Head of caudate nucleus (tissue), 42 donors: ENCODE data around the gene PLEKHM1.
"Not testable (repeated sequence)": the region's sequence is repeated elsewhere in the genome, so short reads cannot be mapped to it uniquely, and the experiment has no call there.

Experiments used
- DNase-seq, 42 donors: peaks; one replicate each; pipeline versions ENCODE4 v3.0.0 to v3.0.0-alpha.2; 2020 to 2021; ENCODE audit warnings: mixed read lengths in 7 of 42
- intact Hi-C: fragments of 100-400 bp; cut with DNase I; formaldehyde crosslinking; loops from one replicate; pipeline ENCODE4 v1.15.0; 2022

PLEKHM1 gene

GRCh38 chr17:45490615-45491433, at the start of gene PLEKHM1:
TSS of gene PLEKHM1 (minus strand) at chr17:45490721. CDS start at chr17:45482484, 8,237 bp downstream.
- DNase-seq, result peak; percentile 71 to 94 (median 88)
- intact Hi-C loops, result not testable (repeated sequence)

DNA sequence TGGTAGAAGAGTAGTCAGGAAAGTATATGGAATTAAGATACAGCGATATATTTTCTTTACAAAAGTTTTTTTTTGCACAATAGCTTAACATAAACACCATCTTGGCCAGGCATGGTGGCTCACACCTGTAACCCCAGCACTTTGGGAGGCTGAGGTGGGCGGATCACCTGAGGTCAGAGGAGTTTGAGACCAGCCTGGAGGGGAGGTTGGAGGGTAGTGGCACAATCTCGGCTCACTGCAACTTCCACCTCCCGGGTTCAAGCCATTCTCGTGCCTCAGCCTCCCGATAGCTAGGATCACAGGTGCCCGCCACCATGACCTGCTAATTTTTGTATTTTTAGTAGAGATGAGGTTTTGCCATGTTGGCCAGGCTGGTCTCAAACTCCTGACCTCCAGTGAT, 47.6 kb upstream of the PLEKHM1 start:
- DNase-seq, result peak in 1 of 42 donors; percentile 20
- intact Hi-C loops, result not testable (repeated sequence)

- DNase-seq, intact Hi-C loops: not testable (repeated sequence)
Measured at GRCh38 chr17:45506072-45506471, 15.6 kb upstream of the PLEKHM1 start.

DNA sequence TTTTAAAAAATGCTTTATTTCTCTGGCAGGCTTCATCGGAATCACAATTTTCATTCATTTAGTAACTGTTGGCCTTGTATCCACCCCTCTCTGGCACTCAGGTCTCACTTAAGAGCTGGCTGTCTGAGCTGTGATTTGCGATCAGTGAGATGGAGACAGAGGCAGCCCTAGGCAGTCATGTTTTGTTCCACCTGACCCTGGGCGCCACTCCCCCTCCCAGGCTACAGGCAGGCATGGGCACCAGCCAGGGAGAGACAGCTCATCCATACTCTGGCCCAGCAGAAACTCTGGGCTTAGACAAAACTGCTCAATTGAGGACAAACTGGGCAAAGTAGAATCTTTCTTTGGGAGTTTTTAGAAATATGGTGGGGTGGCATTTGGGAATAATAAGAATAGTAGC, 14.7 kb upstream of the PLEKHM1 start:
- intact Hi-C loops, DNase-seq: not testable (repeated sequence)

GRCh38 chr17:45501092-45501707, 10.7 kb upstream of the PLEKHM1 start:
- intact Hi-C loops, result not testable (repeated sequence)
- DNase-seq, result peak in 9 of 42 donors; percentile 9 to 61 (median 23)

DNA sequence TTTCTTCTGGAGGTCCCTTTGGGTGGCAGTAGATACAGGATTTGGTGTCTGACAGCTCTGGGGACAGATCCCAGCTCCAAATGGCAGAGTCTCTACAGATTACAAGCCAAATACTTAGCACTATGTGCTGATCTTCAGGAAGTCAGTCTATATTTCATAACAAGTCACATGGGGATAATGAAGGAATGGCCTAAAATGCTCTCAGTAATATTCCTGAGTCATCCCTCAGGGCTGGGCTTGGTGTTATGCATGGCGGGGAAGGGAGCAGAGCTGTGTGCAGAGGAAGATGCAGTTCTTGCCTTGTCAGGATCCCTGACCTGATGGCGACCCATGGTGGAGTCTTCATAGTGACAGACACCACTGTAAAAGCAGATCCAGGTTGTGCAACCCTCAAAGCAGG, 10.0 kb upstream of the PLEKHM1 start:
- intact Hi-C loops, result not testable (repeated sequence)
- peak in 6 of 42 donors; percentile 8 to 54 (median 28) for DNase-seq

DNA sequence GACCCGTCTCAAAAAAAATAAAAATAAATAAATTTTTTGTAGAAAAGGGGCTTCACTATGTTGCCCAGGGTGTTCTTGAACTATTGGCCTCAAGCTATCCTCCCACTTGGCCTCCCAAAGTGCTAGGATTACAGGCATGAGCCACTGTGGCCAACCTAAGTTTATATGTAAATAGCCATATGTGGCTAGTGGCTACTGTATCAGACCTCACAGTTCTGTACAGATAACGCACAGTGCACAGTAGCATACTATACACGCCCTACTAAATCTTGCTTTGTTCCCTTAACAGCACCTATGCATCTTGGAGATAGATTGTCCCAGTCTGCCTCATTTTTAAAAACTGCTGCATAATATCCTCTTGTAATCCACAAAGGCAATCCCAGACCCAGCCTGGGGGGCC, 8.7 kb upstream of the PLEKHM1 start:
- peak in 1 of 42 donors; percentile 4 for DNase-seq

DNA sequence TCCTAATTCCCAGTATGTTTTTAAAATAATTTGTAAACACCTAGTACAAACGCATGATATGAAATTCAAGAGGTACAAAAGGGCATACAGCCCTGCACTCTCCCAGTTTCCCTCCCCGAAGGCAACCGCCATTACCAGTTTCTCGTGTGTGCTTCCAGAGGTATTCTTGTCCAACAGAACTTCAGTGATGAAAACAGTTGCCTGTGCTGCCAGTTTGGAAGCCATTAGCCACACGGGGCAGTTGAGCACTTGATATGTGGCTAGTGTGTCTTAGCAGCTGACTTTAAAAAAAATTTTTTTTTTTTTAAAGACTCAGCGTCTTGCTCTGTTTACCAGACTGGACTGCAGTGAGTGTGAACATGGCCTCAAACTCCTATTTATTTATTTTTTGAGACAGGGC, 7.9 kb upstream of the PLEKHM1 start:
- intact Hi-C loops, DNase-seq: not testable (repeated sequence)

More for the DNA sequence above, 8.7 kb upstream of the PLEKHM1 start:
- intact Hi-C loops, result not testable (repeated sequence)

GRCh38 chr17:45497449-45497848, 6.9 kb upstream of the PLEKHM1 start:
- DNase-seq, intact Hi-C loops: not testable (repeated sequence)

GRCh38 chr17:45496507-45496906, 6.0 kb upstream of the PLEKHM1 start:
- intact Hi-C loops, DNase-seq: not testable (repeated sequence)

DNA sequence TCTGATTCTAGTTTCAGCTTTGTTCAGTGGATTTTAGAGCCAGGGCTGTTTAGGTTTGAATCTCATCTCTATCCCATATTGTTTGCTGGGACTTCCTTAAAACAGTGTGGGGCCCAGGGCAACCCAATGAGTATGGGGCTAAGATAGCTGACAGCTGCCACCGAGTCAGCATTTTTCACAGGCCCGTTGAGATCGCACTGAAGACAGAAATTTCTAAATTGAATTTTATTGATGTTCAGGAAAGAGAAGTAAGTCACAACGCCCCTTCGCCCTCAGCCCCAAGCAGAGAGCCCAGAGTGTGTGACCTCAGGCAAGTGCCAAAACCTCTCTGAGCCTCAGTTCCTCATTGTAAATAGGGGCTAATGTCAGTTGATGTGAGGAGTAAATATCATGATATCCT, 4.0 kb upstream of the PLEKHM1 start:
- intact Hi-C loops, DNase-seq: not testable (repeated sequence)

DNA sequence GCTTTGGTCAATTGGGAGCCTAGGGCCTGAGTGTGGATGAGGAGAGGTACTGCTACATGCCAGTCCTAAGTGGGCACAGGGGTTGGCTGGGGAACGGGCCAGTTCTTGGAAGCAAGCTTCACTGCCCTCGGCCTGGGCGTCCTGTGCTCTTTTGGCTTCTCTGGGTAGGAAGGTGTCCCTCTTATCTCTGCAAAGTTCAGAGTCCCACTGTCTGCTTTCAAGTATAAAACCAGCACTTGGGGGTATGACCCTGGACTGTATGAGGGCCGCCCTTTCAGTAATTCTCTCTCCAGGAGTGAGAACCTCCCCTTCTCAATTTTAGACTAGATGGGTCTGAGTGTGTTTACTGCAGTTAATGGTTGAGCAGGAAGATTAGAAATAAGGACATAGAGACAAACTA, 1.6 kb upstream of the PLEKHM1 start:
- DNase-seq, intact Hi-C loops: not testable (repeated sequence)

DNA sequence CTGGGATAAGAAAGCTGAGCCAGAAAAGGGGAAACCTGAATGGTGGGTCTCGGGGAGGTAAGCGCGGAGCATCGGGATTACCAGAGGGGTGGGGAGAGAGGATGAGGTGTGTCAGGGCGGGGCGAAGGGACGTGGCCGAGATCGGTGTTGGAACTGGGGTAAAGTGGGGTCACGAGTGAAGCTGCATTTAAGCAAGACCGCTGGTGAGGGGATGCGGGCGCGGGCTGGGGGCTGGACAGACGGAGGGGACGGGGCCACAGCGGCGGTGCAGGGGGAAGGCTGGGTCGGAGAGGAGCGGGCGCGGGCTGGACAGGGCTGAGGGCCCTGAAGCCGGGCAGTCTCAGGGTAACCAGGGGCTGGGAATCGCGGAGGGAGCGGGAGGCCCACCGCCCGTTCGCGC, 323 bp downstream of the PLEKHM1 start:
- DNase-seq, result peak in 3 of 42 donors; percentile 5 to 19 (median 6)
- intact Hi-C loops, result not testable (repeated sequence)

DNA sequence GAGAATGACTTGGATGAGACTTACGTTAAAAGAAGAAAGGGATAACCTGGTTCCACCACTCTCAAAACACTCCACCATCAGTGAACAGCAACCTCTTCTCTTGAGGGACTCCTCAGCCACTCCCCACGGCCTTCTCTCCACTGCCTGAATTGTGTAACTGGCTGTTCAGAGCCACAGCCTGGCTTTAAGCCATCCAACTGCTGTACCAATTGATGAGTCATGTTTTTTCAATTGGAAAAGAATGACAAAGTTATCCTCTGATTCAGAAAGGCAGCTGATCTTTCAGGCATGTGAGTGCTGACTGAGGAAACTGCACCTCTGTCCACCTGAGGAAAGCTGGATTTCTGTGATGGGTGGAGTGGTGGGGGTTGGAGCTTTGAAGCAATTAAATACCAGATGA, 2.8 kb downstream of the PLEKHM1 start:
- intact Hi-C loops, result not testable (repeated sequence)
- DNase-seq, result peak; percentile 49 to 93 (median 76)

DNA sequence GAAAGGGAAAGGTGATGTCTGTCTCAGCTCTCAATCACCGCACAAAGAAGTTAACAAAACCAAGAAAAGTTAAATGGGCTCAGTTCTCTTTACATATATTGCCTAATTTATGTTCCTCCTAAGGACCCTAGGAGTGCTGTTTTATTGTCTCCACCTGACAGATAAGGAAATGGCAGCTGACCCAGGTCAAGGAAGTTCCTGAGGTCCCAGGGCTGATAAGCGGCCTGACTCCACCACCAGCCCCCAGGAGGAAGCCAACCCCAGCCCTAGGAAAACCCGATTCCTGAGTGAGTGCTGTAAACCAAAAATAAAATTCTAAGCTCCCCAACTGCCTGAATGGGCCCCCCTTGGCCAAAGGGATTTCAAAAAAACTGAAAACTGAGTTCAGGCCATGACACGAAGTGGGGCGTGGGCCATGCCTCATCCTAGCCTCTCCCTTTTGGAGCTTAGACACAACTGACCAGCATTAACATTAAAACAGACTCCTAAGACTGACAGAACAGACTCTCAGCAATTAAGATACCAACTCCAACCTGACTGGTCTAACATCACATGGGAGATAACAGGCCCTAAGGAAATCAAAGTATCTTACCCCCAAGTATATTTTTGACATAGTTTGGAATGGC, 6.8 kb downstream of the PLEKHM1 start:
- intact Hi-C loops, DNase-seq: not testable (repeated sequence)

DNA sequence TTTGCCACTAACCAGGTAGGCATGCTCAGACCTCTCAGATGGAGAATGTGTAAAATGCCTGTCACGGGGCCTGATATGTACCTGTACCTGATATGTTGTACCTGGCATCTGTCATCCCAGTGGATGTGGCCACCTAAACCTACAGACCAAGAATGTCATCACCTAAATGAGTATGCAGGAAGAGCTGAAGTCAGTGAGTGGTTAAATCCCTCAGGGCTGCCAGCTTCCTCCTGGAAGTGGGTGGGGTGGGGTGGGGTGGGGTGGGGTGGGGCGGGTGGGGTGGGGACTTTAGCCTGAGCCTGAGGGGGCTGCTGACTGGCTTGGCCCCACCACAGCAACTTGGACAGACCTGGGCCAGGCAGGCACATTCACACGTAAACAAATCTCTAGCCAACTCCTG, 7.3 kb downstream of the PLEKHM1 start:
- intact Hi-C loops, DNase-seq: not testable (repeated sequence)

GRCh38 chr17:45482317-45482716, 8.2 kb downstream of the PLEKHM1 start:
- intact Hi-C loops, DNase-seq: not testable (repeated sequence)

DNA sequence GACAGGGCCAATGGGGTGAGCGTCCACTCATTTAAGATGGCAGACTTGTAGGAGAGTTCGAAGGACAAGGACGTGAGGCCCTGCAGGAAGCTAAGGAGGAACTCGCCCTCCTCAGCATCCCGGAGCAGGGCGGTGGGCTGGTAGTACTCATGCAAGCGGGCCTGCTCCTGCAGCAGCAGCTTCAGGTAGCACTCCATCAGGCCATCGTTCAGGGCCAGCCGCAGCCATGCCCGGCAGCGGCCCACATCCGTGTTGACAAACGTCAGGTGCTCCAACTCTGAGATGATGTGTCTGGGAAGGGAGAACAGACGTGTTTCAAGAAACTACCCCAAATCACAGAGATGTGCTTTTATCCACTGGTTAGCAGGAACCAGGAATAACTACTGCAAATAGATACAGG, 15.1 kb downstream of the PLEKHM1 start:
- DNase-seq, intact Hi-C loops: not testable (repeated sequence)

DNA sequence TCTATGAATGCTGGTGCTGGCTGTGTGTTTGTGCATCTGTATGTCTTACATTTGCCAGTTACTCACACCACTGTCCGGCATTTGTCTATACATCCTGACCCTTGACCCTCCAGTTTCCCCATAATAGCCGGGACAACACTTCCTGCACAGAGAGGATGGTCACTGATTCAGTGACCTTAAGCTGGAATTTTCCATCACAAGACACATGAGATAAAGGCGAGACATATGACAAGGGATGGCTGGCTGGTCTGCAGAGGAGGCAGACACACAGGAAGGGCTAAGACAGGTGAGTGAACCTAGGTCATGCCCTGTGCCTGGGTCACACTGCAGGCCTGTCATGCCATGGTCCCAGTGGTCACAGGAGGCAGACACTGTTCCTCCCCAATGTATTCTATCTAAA, 18.3 kb downstream of the PLEKHM1 start:
- intact Hi-C loops, result not testable (repeated sequence)

GRCh38 chr17:45469204-45469563, 21.3 kb downstream of the PLEKHM1 start:
- intact Hi-C loops, DNase-seq: not testable (repeated sequence)

More for the DNA sequence above, 18.3 kb downstream of the PLEKHM1 start:
- DNase-seq, result not testable (repeated sequence)
